Activated naive CD4-positive, alpha-beta T cell treated with anti-CD3 and anti-CD28 coated beads, Interleukin-2, amount 50 U/mL, for 16 hours (primary cell): Measurements from ENCODE around the gene IFRD1.
"Not testable (repeated sequence)": the region's sequence is repeated elsewhere in the genome, so short reads cannot be mapped to it uniquely, and the experiment has no call there.

Experiments used
- DNase-seq: peaks from one replicate; pipeline ENCODE4 v3.0.0-alpha.2; 2020

IFRD1 gene

GRCh38 chr7:112444505-112444904, 5.8 kb upstream of the IFRD1 start:
- DNase-seq = no peak

GRCh38 chr7:112446431-112446830, 3.8 kb upstream of the IFRD1 start:
- DNase-seq = no peak

GRCh38 chr7:112447406-112447805, 2.9 kb upstream of the IFRD1 start:
- no peak for DNase-seq

GRCh38 chr7:112448381-112448780, 1.9 kb upstream of the IFRD1 start:
- DNase-seq = no peak

GRCh38 chr7:112448891-112449290, 1.4 kb upstream of the IFRD1 start:
- DNase-seq = no peak

GRCh38 chr7:112449353-112449752, 907 bp upstream of the IFRD1 start:
- peak; percentile 60 for DNase-seq

- DNase-seq = peak; percentile 82
Observed at GRCh38 chr7:112450807-112451761, 824 bp downstream of the IFRD1 start.

- DNase-seq = no peak
Observed at GRCh38 chr7:112452102-112452888, 2.0 kb downstream of the IFRD1 start.

- no peak for DNase-seq
Observed at GRCh38 chr7:112453505-112454171, 3.4 kb downstream of the IFRD1 start.

GRCh38 chr7:112454191-112454590, 3.9 kb downstream of the IFRD1 start:
- not testable (repeated sequence) for DNase-seq

GRCh38 chr7:112459645-112460044, 9.4 kb downstream of the IFRD1 start:
- no peak for DNase-seq

GRCh38 chr7:112462236-112462635, 12.0 kb downstream of the IFRD1 start:
- no peak for DNase-seq

GRCh38 chr7:112467867-112468266, 17.6 kb downstream of the IFRD1 start:
- no peak for DNase-seq

GRCh38 chr7:112470194-112470593, 19.9 kb downstream of the IFRD1 start:
- no peak for DNase-seq

GRCh38 chr7:112476390-112477052, 26.3 kb downstream of the IFRD1 start:
- no peak for DNase-seq

GRCh38 chr7:112481121-112481736, 31.0 kb downstream of the IFRD1 start:
- DNase-seq = no peak

GRCh38 chr7:112481833-112482670, 31.8 kb downstream of the IFRD1 start:
- no peak for DNase-seq

- no peak for DNase-seq
Observed at GRCh38 chr7:112484671-112485167, 34.5 kb downstream of the IFRD1 start.

- DNase-seq = no peak
Observed at GRCh38 chr7:112485766-112486165, 35.5 kb downstream of the IFRD1 start.

GRCh38 chr7:112487457-112488263, 37.4 kb downstream of the IFRD1 start:
- no peak for DNase-seq
